GM12864 (cell line): ENCODE data around the gene COPA.
"Not testable (repeated sequence)": the region's sequence is repeated elsewhere in the genome, so short reads cannot be mapped to it uniquely, and the experiment has no call there.

Experiments used
- DNase-seq: peaks from one replicate; pipeline ENCODE4 v3.0.0-alpha.2; 2011; ENCODE audit warnings: low read depth
- H3K4me3 ChIP-seq: 2 replicates; pipeline ENCODE4 v1.5.1; 2011; ENCODE audit warnings: mild to moderate bottlenecking, low read depth, low read length, control low read depth
- TF ChIP-seq, protein P1 (sequence below): IDR thresholded peaks from 2 replicates; pipeline ENCODE4 v1.5.1; 2011; ENCODE audit warnings: low read depth, mild to moderate bottlenecking, moderate library complexity, low read length, control low read depth, inconsistent platforms; ENCODE audit errors: missing control alignments

The COPA gene

DNA sequence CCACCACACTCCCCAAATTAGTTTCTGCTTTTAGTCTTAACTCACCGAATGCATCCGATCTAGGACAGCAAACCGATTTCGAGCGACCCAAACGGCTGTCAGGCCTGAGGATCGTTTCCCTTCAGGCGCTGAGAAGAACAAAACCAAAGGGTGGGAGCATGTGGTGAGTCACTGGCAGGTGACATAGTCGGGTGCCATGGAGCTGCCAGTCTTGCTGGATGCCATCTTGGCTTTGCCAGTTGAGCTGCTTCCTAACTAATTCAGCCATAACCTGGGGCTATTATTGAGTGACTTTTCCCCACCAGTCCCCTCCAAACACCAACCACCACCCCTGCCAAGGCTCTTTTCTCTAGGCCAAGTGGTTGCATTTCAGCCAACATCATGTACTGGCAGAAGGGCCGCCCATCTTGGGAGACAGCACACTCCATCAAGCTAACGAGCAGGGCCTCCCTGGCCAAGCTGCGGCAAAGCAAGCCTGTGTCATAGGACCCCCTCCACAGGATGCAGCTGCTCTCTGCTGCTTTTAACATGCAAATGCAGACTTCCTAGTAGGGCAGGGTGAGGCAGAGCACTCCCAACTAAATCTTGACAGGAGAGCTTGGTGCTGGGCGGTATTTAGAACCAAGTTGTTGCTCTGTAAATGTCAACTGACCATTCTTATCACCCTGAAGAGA is 35.8 kb downstream of the COPA start:
- no peak overlapping the region for H3K4me3 ChIP-seq
- no peak for DNase-seq
- TF ChIP-seq, protein P1, sequence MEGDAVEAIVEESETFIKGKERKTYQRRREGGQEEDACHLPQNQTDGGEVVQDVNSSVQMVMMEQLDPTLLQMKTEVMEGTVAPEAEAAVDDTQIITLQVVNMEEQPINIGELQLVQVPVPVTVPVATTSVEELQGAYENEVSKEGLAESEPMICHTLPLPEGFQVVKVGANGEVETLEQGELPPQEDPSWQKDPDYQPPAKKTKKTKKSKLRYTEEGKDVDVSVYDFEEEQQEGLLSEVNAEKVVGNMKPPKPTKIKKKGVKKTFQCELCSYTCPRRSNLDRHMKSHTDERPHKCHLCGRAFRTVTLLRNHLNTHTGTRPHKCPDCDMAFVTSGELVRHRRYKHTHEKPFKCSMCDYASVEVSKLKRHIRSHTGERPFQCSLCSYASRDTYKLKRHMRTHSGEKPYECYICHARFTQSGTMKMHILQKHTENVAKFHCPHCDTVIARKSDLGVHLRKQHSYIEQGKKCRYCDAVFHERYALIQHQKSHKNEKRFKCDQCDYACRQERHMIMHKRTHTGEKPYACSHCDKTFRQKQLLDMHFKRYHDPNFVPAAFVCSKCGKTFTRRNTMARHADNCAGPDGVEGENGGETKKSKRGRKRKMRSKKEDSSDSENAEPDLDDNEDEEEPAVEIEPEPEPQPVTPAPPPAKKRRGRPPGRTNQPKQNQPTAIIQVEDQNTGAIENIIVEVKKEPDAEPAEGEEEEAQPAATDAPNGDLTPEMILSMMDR = no peak

DNA sequence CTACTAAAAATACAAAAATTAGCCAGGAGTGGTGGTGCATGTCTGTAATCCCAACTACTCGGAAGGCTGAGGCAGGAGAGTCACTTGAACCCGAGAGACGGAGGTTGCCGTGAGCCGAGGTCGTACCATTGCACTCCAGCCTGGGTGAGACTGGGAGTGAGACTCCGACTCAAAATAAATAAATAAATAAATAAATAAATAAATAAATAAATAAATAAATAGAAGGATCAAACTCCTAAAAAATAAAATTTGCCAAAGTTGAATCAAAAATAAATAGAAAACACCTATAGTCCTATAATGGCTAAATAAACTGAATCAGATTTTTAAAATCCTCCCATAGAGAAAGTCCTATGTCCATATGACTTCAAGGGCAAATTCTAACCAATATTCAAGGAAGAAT is 42.9 kb downstream of the COPA start:
- DNase-seq = no peak
- TF ChIP-seq, protein P1 = no peak

DNA sequence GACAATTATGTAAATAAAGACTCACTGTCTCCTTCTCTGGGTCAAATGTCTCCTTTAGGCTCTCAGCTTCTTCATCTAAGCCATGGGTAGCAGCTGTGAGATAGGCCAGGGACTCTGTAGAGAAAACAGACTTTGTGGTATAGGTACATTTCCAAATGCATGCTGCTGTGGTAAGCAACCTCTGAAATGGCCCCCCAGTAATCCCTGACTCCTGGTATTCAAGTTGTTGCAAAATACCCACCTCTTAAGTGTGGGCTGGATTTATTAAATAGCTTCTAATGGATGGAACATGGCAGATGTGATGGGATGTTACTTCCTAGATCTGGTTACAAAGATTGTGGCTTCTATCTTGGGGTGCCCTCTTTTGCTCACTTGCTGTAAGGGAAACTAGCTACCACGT is 47.0 kb downstream of the COPA start:
- no peak for DNase-seq
- TF ChIP-seq, protein P1 = no peak

More for the DNA sequence above, 42.9 kb downstream of the COPA start:
- no peak overlapping the region for H3K4me3 ChIP-seq

DNA sequence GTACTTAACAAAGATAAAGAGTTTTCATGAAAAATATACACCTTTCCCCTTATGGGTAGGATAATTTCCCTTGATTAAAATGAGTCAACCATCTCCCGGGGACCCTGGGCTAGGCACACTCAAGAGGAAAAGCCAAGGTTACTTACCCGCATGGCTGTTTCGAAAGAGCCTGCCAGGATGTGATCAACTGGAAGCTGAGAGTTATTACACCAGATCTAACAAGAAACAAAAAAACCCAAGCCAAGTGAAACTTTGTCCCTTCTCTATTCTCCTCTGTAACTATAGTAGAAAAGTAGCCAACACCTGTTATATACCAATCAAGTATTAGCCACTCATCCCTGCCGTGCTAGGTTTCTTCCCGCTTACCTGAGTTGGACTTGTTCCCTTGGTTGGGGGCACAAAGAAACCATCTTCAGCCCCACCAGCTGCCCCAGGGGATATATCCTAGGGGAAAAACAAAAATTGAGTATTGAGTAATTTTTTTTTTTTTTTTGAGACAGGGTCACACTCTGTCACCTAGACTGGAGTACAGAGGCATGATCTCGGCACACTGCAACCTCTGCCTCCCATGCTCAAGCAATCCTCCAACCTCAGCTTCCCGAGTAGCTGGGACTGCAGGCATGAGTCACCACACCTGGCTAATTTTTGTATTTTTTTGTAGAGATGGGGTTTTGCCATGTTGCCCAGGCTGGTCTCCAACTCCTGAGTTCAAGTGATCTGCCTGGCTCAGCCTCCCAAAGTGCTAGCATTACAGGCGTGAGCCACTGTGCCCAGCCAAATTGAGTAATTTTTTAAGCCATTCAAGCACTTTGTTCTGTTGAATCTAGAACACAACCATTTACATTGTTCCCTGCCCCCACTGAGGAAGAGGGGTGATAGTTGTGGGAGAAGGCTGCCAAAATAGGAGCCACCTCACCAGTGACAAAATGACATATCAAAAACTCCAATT is 49.8 kb downstream of the COPA start:
- TF ChIP-seq, protein P1 = no peak
- H3K4me3 ChIP-seq = no peak overlapping the region
- no peak for DNase-seq

More for the DNA sequence above, 47.0 kb downstream of the COPA start:
- no peak overlapping the region for H3K4me3 ChIP-seq

DNA sequence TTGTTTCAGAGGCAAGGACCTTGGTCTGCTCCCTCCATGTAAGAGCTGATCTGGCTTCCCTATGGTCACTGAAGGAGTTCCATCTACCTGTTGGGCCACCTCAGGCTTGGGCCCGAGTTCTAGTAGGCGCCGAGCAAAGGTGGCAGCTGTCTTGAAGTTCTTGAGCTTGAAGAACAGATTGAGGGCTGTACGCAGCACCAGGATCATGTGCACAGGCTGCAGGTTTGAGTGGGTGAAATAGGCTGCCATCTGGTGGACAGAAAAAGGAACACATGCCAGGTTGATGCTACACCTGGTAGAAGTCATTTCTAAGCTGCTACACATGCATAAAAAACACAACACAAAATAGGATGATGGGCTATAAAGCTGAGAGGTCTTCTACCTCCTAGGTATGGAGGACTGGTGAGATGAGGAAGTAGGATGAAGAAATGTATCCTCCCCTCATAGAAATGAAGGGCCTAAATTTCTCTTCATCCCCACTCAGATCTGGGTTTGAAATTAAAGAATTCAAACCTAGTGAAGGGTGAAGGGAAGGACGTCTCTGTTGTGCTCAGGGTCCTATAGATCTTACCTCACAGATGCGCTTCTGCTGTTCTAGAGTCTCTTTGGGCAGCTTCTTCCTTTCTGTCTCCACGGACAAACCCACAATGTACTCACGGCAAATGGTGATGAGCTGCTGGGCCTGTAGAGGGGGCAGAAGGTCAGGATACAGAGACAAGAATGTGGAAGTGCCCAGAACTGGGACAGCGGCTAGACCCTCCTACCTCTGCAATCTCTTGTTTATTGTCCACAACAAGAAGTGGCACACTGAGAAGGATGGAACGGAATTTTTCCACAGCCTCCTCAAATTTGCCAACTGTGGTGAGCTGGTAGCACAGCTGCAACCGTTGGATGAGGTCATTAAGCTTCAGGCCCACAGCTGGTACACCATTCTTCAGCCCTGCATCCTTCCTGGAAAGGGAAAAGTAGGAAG is 51.5 kb downstream of the COPA start:
- TF ChIP-seq, protein P1 = peak; percentile 82
- peak; percentile 44 for DNase-seq
- no peak overlapping the region for H3K4me3 ChIP-seq

DNA sequence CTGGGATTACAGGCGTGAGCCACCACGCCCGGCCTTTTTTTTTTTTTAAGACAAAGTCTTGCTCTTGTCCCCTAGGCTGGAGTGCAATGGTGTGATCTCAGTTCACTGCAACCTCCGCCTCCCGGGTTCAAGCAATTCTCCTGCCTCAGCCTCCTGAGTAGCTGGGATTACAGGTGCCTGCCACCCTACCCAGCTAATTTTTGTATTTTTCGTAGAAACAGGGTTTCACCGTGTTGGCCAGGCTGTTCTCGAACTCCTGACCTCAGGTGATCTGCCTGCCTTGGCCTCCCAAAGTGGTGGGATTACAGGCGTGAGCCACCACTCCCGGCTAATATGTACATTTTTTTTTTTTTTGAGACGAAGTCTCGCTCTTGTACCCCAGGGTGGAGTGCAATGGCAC is 55.3 kb downstream of the COPA start:
- DNase-seq, H3K4me3 ChIP-seq: not testable (repeated sequence)
